NOMO-1 (cell line): ENCODE data around the gene RIPOR3.

Experiments used
- DNase-seq, 2 experiments: peaks; one replicate each; lab custom pipeline; 2025; ENCODE audit not compliant: unreplicated experiment in 2 of 2; lab: John Stamatoyannopoulos, UW

Gene RIPOR3

DNA sequence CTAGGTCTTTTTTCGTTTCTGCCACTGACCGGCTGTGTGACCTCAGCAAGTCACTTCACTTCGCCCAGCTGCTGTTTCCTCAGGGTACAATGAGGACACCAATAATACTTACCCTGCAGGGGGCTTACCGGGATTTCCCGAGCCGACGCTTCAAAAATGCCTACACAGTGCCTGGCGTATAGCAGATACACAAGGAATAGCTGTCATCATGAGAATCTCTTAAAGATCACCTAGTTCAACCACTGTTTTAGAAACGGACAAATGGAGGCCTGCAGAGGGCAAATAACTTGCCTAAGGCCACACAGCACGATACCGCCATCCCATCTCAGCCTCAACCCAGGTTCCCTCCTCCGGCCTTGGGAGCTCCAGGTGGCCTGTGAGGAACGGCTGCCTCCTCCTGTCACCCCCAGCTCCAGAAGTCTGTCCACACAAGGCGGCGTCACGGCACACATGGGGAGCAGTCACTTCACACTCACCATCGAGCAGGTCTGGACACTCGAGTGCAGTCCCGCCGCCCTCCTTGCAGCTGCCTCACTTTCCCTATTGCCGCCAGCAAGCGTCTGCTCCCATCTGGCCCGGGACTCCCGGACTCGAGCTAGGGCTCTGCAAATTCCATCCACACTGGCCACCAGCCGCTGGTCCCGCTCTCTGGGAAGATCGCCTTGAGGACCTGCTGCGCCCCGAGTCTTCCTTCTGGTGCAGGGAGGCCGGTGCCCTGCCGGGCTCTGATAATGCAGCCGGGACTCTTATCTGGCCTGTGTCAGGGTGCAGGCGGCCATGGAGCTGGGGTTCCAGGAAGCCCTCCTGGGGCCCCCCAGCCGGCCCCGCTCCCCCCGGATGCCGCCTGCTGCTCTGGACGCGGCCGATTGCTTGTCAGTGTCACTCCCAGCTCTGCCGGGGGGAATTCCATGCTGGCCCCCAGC lies at the start of gene RIPOR3:
TSS of gene RIPOR3 (minus strand) at position 893 of the 923 bp plus-strand sequence. CDS start at position 479, 414 bp downstream.
- no peak for DNase-seq

DNA sequence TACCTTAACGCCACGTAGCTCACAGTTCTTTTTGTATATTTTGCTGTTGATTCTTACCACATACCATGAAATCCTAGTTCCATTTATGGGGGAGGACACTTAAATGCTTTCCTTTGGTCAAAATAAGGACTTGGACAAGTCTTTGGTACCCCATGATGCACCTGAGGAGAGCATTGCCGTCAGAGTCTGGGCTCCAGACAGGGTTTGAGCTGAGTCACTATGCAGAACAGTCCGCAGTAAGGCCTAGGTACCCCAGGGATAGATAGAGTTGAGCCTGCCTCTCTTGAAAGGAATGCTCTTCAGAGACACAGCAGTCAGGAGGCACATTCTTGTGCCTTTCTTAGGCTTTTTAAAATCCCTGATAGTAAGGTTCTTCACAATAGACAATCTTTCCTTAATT lies 46.0 kb upstream of the RIPOR3 start:
- DNase-seq = no peak

DNA sequence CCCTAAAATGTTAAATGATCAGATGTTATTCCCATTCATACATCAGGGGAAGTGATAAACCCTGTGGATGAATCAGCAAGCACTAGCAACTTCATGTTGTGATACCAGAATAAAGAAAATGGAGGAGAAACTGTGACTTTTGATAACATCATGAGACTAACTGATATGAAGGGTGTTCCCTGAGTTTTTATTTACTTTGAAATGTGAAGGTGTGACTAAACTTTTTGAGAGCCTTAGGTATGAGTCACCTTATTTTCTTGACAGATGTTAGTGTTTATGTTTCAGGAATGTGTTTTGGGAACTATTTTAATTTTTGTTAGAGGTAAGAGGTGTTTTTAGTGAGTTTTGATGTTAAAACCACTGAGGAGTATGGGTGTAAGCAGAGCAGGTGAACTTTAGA lies 44.5 kb upstream of the RIPOR3 start:
- no peak for DNase-seq

GRCh38 chr20:50734730-50735679 lies 43.7 kb upstream of the RIPOR3 start:
- no peak for DNase-seq

GRCh38 chr20:50733644-50734349 lies 42.5 kb upstream of the RIPOR3 start:
- no peak for DNase-seq

DNA sequence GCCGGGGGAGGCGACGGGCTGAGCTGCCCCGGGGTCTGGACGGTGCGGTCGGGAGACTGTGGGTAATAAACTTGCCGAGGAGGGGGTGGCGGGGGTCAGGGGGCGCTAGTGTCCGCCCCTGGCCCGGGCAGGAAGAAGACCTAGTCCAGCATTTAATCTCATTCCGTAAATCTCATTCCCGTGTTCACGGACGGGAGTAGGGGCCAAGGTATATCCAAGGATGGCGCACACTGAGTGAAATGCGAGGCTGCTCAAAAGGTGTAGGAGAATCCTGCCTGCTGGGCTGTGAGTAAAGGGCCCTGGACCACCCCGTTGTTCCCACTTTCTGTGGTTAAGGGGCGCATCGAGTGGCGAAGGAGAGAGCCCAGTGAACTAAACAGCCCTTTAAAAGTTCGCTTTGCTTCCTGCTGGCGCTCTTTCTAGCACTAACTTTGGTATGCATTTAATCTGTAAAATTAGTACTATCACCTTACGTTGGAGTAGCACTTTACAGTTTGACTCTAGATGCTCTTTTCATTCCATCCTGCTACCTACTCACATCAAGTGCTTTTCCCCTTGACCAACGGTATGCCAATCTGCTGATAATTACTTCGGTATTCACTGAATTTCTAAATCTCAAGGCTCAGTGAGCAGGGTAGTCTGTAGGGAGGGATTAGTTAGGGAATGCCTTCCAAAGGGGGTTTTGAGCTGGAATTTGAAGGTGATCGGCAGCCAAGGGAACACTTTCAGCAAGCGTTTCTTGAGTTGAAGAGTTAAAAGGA lies 40.8 kb upstream of the RIPOR3 start:
- DNase-seq = no peak

DNA sequence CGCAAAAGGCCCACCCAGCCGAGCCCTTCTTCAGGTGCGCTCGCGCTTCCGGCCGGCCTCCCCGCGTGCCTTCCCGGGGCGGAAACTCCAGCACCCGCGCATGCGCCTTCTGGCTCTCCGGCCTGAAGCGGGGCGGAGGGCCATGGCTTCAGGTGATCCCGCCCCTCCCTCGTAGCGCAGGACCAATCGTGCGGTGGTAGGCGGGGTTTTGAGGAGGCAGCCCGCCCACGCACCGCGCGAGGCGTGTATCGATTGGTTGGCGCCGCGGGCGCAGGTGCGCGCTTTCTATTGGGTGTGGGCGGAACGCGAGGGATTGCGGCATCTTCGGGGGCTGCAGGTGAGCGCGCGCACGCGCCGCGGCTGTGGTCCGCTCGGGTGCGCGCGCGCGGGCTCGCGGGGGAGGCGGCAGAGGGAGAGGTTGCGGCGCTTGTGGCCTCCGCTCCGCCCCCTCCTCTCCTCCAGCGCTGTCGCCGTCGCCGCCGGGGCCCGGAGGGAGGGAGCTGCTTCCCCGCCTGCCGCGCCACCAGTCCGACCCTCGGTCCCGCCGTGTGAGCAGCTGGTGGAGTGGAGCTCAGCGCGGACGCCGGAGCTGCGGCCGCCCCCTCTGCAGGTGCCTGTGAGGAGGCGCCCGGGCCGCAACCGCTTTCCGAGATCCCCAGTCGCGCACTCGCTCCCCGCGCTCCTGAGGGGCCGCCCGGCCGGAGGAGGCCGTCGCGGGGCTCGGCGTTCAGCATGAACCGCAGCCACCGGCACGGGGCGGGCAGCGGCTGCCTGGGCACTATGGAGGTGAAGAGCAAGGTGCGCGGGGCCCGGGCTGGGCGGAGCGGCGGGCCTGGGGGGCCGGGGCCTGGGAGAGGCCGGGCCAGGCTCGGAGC lies 40.0 kb upstream of the RIPOR3 start, which contains the start of gene PARD6B:
TSS of gene PARD6B (plus strand) at position 526 of the 875 bp plus-strand sequence. CDS start at position 733, 207 bp downstream.
- peak; percentile 95 to 98 for DNase-seq

DNA sequence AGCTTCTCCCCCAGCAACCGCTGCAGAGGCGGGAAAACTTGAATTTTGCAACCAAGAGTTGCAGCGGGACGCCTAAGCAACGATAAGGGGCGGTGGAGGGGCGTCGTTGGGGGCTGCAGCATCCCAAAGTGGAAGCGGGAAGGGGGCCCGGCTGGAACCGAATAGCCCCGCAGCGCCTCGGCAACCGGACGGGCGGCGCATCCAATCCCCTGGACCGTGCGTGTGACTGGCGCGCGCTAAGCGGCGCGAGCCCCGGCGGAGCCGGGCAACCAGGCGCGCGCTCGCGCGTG lies 39.4 kb upstream of the RIPOR3 start:
- no peak for DNase-seq

DNA sequence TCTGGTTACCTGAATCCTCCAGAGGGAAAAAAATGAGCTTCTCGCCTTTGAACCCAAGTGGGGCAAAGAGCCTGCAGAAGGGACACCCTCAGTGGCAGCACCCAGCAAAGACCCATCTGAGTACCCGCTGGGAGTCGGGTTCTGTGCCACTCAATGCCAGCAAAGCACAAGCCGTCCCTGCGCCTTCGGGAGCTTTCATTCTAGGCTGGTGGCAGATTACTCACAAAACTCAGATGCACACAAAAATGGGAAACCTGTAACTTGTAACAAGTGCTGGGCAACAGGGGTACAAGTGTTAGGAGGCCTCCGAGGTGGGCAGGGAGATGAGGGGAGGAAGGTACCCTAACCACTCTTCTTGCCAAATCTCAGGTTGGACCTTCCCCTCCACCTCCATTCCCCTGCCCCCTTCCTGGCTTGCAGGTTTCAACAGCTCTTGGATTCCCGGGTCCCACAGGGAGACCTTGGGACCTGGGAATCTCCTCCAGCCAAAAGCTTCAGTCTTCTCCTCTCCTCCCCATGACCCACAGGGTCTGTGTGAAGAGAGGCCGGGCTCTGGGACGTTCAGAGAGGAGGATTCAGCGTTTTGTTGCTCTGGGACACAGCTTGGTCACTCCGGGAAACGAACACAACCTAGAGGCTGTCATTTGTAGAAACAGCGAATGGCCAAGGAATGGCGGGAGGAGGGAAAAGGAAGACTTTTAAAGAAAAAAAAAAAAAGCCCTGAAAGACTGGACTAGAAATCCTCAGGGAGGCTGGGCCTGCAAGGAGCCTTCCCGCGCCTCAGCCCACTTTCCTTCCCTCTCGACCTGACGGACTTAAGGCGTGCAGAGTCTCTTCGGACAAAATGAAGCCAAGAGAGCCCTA lies 38.8 kb upstream of the RIPOR3 start:
- DNase-seq = no peak

- DNase-seq = no peak
These were observed 37.9 kb upstream of the RIPOR3 start for GRCh38 chr20:50728981-50729874.

- no peak for DNase-seq
These were observed 37.2 kb upstream of the RIPOR3 start for GRCh38 chr20:50728486-50728980.

GRCh38 chr20:50727792-50728485 lies 36.6 kb upstream of the RIPOR3 start:
- DNase-seq = no peak

DNA sequence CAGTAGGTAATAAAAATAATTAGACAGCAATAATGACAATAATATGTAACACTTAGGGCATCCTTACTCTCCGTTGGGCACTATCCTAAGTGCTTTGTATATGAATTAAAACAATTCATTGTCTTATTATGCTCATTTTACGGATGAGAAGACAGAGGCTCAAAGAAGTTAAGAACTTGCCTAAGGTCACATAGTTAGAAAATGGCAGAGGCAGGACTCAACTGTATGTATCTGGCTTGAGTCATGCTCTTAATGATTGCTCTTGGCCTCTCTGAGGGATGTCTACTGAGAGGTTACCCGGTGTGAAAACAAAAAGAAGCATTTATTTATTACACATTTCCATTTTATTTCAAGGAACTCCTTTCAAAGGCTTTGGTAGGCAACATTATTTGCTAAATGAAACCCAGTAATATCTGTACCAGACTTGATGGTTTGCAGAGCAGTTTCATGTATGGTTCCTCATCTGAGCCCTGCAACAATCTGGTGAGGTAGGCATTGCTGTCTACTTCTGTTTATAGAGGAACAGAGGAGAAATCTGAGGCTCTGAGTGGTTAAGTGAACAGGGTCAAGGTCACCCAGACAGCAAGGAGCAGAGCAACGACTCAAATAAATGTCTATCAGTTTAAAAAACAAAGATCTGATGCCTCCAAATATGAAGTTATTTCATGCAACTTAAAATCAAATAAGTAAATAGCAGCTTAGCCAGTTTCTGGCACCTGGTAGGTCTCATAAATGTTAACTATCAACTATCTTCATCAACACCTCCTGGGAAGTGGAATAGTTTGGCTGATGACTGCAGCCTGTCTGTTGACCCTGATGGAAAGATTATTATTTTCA lies 35.8 kb upstream of the RIPOR3 start:
- peak in 1 of 2 experiments; percentile 27 for DNase-seq

GRCh38 chr20:50725724-50726005 lies 34.3 kb upstream of the RIPOR3 start:
- DNase-seq = no peak

DNA sequence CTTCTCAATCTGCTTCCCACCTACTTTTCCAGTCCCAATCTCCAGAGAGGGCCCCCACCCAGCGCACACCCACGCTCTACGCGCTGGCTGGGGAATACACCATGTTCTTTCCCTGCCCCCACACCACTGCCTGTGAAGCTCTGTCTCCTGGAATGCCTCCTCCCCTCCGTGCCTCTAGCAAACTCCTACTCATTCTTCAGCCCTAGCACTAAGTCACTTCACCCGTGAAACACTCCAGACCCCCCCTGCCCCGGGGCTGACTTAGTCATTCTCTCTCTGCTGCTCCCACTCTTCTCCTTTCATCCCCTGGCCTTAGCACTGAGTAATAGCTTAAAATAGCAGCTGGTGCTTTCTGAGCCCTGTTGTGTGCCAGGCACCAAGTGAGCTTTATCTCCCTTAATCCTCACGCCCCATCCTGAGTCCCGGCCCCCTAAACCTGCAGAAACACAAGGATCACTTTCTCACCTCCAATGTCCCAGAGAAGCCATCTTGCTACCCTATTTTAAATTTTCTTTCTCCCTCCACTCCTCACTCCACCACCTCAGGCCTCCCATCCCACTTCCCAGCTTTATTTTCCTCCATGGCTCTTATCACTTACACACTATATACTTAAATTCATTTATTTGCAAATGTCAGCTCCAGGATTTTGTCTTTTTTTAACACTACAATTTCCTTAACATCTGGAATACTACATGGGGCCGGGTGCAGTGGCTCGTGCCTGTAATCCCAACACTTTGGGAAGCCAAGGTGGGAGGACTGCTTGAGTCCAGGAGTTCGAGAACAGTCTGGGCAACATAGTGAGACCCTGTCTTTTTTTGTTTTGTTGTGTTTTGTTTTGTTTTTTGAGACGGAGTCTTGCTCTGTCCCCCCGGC lies 33.7 kb upstream of the RIPOR3 start:
- no peak for DNase-seq
